ENCODE measurements around the gene IQGAP3.

- TF ChIP-seq, protein P1, sequence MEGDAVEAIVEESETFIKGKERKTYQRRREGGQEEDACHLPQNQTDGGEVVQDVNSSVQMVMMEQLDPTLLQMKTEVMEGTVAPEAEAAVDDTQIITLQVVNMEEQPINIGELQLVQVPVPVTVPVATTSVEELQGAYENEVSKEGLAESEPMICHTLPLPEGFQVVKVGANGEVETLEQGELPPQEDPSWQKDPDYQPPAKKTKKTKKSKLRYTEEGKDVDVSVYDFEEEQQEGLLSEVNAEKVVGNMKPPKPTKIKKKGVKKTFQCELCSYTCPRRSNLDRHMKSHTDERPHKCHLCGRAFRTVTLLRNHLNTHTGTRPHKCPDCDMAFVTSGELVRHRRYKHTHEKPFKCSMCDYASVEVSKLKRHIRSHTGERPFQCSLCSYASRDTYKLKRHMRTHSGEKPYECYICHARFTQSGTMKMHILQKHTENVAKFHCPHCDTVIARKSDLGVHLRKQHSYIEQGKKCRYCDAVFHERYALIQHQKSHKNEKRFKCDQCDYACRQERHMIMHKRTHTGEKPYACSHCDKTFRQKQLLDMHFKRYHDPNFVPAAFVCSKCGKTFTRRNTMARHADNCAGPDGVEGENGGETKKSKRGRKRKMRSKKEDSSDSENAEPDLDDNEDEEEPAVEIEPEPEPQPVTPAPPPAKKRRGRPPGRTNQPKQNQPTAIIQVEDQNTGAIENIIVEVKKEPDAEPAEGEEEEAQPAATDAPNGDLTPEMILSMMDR (IDR thresholded peaks at IDR 0.05) = no peak
- no peak for TF ChIP-seq POLR2A (IDR thresholded peaks at IDR 0.05)
Observed at GRCh38 chr1:156560585-156561163, 11.7 kb downstream of the IQGAP3 start.

Measured in esophagus squamous epithelium (tissue), 4 donors.